Measurements from ENCODE around the gene DNAJC13. TPM values are rescaled to one million over a fixed set of nuclear protein-coding genes. Genes with fewer than 3 reads are reported as not detected.

The DNAJC13 gene
- total and polyA plus RNA-seq, 2 donors (not counting 3 experiments of a cell fraction or from before 2014, with no cell fraction given) = 14.3 to 71.7 TPM

- Histone ChIP-seq H4K20me1 (replicated peaks; ENCODE audit: control insufficient read depth, extremely low read depth, insufficient read depth, low read length) (no peaks in the 10 kb centered on the region), H3K4me1 (ENCODE audit: control insufficient read depth, extremely low read depth, insufficient read depth, low read length) (peaks cover 3% of the 10 kb centered on the region), H3K4me3 (replicated peaks in 1 of 3; ENCODE audit: insufficient read depth in 1 of 3, low read depth in 1 of 3, low read length in 3 of 3) (no peak overlapping the region), H3K36me3 (ENCODE audit: control insufficient read depth in 2 of 2, extremely low read depth in 1 of 2, insufficient read depth in 2 of 2, low read length in 2 of 2) (no peaks in the 10 kb centered on the region), H3K27ac (ENCODE audit: insufficient read depth, low read depth, low read length) (no peak overlapping the region), H2AFZ (ENCODE audit: low read depth, low read length) (no peak overlapping the region), H3K79me2 (ENCODE audit: control insufficient read depth, insufficient read depth, low read length) (no peaks in the 10 kb centered on the region), H3K9ac (replicated peaks; ENCODE audit: extremely low read depth, insufficient read depth, low read length) (no peak overlapping the region), H3K9me3 (replicated peaks; ENCODE audit: control insufficient read depth, insufficient read depth, low read length) (no peaks in the 10 kb centered on the region), H3K27me3 (ENCODE audit: control insufficient read depth in 2 of 2, insufficient read depth in 2 of 2, low read length in 2 of 2) (no peaks in the 10 kb centered on the region), H3K9me1 (replicated peaks; ENCODE audit: control insufficient read depth, extremely low read depth, insufficient read depth, low read length) (no peaks in the 10 kb centered on the region), H3K4me2 (ENCODE audit: insufficient read depth, low read length) (no peak overlapping the region)
- TF ChIP-seq CTCF (IDR thresholded peaks at IDR 0.05; ENCODE audit: extremely low read depth in 1 of 2, insufficient read depth in 1 of 2, low read depth in 1 of 2, low read length in 2 of 2) (peak; percentile 72 to 74), EZH2 (IDR thresholded peaks at IDR 0.05; ENCODE audit: borderline replicate concordance, low read depth, low read length, severe bottlenecking) (no peak), POLR2A (IDR thresholded peaks at IDR 0.05; ENCODE audit: low read depth, low read length) (no peak), GATA2 (IDR thresholded peaks at IDR 0.05; ENCODE audit: insufficient read depth, insufficient read length, low read depth, low read length) (no peak)
- DNase-seq (ENCODE audit: low read depth, low spot score) (peak; percentile 58), FAIRE-seq (peak; percentile 67)
- no TSS peak for BruUV-seq (replicated peaks)
- ChIA-PET CTCF (interaction anchor here (0.6 to 12.4 kb wide), 14 partner anchors 9 to 603 kb away, joined by 3 to 150 read pairs (median 6); partner anchors contain the start of gene DNAJC13), POLR2A (no interaction called here)
- intact Hi-C loops (cut with micrococcal nuclease) = loop anchor here (1.0 to 5.0 kb wide), 6 partner anchors 47 to 362 kb away; partner anchors contain the start of gene CPNE4
- dilution Hi-C loops (cut with MboI; ENCODE audit: extremely low pct_ligation_motif_present, low sequenced_read_pairs) = no loop called here
These were observed 18.0 kb upstream of the DNAJC13 start for GRCh38 chr3:132399054-132399929.
